HG03025 (cell line): ENCODE data around the gene UCKL1.
A peak's percentile ranks its signal among the peaks of the same experiment; 100 is the strongest.

Experiments
- ATAC-seq: cut with Tn5 transposase; IDR thresholded peaks from one replicate; pipeline ENCODE4 v1.9.1; 2021; ENCODE audit warnings: mild to moderate bottlenecking, moderate library complexity; ENCODE audit not compliant: unreplicated experiment, low FRiP score

Gene UCKL1

GRCh38 chr20:63894358-63895201 lies 61.6 kb downstream of the UCKL1 start, which contains the start of gene DNAJC5:
DNAJC5 (plus strand) TSS chr20:63895126; CDS start chr20:63928346, 33,220 bp downstream.
- peak; percentile 70 for ATAC-seq

GRCh38 chr20:63893999-63894357 lies 62.2 kb downstream of the UCKL1 start:
- no peak for ATAC-seq

GRCh38 chr20:63892402-63892801 lies 63.8 kb downstream of the UCKL1 start:
- no peak for ATAC-seq

GRCh38 chr20:63891061-63892002 lies 64.9 kb downstream of the UCKL1 start:
- no peak for ATAC-seq

GRCh38 chr20:63890616-63891015 lies 65.6 kb downstream of the UCKL1 start:
- ATAC-seq = no peak

- ATAC-seq = no peak
Measured at GRCh38 chr20:63890201-63890576, 66.0 kb downstream of the UCKL1 start.
